HG03432 (cell line): ENCODE results near the gene TBRG4.

Experiments
- ATAC-seq: cut with Tn5 transposase; IDR thresholded peaks from one replicate; pipeline ENCODE4 v1.9.1; 2021; ENCODE audit warnings: mild to moderate bottlenecking, moderate library complexity; ENCODE audit not compliant: unreplicated experiment

The TBRG4 gene

DNA sequence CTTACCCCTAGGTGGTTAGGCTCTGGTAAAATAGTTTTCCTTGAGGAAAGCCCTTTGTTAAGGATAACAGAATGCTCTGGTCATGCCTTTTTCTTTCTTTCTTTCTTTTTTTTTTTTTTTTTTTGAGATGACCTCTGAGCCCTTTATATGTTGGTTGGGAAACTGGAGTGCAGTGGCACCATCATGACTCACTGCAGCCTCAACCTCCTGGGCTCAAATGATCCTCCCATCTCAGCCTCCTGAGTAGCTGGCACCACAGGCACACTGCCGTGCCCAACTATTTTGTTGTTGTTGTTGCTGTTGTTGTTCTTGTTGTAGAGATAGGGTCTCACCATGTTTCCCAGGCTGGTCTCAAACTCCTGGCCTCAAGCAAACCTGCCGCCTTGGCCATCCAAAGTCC is 50.1 kb downstream of the TBRG4 start:
- no peak for ATAC-seq

DNA sequence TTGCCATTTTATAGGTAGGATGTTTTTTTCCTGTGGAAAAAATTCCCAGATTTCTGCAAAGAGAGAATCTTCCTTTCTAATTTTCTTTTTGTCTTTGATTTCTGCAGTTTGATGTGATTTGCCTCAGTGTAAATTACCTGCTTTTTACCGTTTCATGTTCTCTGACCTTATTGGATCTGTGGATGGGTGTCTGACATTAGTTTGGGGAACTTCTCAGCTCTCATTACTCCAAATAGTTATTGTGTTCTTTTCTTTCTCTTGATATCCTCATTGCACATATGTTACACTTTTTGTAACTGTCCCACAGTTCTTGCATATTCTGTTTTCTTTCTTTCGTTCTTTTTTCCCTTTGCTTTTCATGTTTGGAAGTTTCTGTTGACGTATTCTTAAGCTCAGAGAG is 51.2 kb downstream of the TBRG4 start:
- ATAC-seq: no peak

DNA sequence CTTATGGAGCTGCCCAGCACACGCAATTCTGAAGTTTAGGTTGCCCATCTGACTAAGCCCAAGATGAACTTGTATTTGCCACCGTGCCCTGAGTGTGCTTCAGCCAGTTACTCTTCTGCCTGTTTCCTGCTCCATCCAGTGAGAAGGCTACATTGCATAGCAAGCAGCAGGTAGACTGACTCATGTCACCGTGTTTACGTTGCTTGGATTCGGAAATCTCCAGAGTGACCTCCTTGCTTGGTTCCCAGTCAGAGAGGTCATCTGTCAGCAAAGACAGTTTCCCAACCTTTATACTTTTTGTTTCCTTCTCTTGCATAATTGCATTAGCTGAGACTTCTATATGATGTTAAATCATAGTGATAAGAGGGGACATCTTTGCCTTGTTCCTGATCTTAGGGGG is 53.6 kb downstream of the TBRG4 start:
- ATAC-seq: no peak

GRCh38 chr7:45055594-45056219 is 55.8 kb downstream of the TBRG4 start:
- no peak for ATAC-seq

DNA sequence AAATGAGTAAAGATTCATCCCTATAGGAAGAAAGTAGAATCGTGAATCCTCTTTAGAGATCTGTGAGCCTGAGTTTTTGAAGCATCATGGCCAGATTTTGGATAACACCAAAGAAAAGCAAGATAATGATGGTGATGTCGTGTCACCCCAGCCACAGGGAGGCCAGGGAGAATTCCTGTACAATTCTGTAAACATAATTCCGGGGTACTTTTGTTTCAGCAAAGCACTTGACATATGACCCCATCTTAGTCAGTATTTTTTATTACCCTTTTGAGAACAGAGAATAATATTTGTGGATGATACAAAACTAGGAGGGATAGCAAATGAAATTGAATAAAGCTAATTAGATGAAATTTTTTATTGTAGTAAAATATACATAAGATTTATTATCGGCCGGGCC is 56.5 kb downstream of the TBRG4 start:
- ATAC-seq: no peak

DNA sequence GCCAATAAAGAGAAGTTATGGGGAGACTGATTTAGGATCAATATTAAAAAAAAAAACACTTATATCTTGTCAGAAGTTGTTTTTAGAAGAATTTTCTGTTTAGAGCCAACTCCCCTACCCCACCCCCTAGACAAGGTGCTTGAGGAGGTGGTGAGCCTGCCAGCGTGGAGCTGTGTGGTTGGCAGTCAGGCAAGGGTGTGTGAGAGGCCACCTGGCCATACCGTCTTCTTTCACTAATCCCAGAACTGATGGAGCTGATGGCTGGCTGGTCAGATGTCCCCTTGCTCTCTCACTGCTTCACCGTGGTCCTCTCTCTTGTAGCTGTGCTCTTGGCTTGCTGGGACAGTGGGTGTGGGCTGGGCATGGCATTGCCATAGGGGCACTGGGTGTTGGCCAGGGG is 57.1 kb downstream of the TBRG4 start:
- no peak for ATAC-seq

- ATAC-seq: no peak
These were observed 57.6 kb downstream of the TBRG4 start for GRCh38 chr7:45053941-45054340.

DNA sequence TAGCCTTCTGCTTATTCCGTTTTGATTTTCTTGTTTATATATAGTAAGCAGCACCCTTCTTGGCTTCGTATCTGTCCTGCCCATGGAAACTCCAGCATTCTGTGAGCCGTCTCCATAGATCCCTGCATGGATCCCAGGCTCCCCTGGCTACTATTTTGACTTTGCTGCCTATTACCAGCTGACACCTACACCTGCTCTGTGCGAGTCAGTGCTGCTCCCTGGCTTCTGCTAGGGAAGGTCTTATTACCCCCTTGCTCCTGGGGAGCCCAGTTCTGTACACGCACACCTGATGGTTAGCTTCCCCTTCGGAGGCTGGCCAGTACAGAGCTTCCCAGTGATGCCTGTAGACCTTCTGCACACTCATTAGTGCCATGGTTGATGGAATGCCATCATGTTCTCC is 58.1 kb downstream of the TBRG4 start:
- ATAC-seq: no peak

DNA sequence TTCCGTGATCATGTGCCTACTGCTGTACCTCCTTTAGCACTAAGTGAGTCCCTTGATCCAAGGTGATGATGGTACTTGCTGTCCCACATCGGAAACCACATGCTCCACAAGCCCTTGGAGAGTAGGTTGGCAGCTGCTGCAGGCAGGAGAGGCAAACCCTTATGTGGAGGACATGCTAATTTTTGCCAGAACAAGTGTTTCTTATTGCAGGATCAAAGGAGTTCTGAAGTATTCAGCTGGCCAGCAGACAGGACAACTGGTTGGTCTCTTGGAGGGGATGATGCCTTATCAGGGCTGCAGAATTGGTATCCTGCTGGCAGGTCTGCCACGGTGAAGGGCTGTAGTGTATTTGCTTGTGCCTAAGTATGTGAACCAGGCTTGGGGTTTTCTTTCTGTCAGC is 59.5 kb downstream of the TBRG4 start:
- no peak for ATAC-seq

DNA sequence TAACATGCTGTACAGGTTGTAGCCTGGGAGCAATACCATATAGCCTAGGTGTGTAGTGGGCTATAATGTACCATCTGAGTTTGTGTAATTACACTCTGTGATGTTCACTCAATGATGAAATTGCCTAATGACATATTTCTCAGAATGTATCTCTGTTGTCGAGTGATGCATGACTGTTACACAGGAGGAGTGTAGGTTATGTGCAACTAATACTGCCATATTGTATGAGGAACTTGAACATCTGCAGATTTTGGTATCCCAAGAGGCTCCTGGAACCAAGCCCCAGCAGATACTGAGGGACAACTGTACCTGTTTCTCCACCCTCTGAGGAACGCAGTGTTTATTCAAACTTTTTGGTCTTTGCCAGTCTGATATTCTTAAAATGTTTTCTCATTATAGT is 61.3 kb downstream of the TBRG4 start:
- no peak for ATAC-seq
